PFSK-1 (cell line): ENCODE data around the gene TBC1D9.

Experiments
- FOXP2 ChIP-seq: optimal IDR thresholded peaks from 2 replicates; pipeline ENCODE3; 2011; ENCODE audit warnings: borderline replicate concordance, control low read depth, inconsistent platforms; ENCODE audit not compliant: insufficient read depth; ENCODE audit errors: extremely low read length, extremely low read depth
- POLR2AphosphoS5 ChIP-seq: IDR thresholded peaks from 2 replicates; pipeline ENCODE4 v1.6.1; 2012; ENCODE audit warnings: low read depth, mild to moderate bottlenecking, control low read depth, low read length, moderate library complexity
- SIN3A ChIP-seq: IDR thresholded peaks from 2 replicates; pipeline ENCODE4 v1.6.1; 2012; ENCODE audit warnings: mild to moderate bottlenecking, low read length, moderate library complexity, borderline replicate concordance; ENCODE audit not compliant: insufficient read depth
- TAF1 ChIP-seq: IDR thresholded peaks from 2 replicates; pipeline ENCODE4 v1.6.1; 2012; ENCODE audit warnings: low read length, control low read depth, borderline replicate concordance; ENCODE audit not compliant: insufficient read depth
- TF ChIP-seq, protein P1 (sequence below), 2 experiments: IDR thresholded peaks; 2 replicates each; pipeline versions ENCODE4 v1.6.1 to v1.8.0; 2011 to 2012; ENCODE audit warnings: low read depth in 2 of 2, low read length in 2 of 2, control low read depth in 1 of 2, inconsistent platforms in 1 of 2, mild to moderate bottlenecking in 1 of 2, moderate library complexity in 1 of 2; ENCODE audit not compliant: insufficient read depth in 1 of 2

Gene TBC1D9

GRCh38 chr4:140777386-140777785 is 21.2 kb upstream of the TBC1D9 start:
- TF ChIP-seq, protein P1, sequence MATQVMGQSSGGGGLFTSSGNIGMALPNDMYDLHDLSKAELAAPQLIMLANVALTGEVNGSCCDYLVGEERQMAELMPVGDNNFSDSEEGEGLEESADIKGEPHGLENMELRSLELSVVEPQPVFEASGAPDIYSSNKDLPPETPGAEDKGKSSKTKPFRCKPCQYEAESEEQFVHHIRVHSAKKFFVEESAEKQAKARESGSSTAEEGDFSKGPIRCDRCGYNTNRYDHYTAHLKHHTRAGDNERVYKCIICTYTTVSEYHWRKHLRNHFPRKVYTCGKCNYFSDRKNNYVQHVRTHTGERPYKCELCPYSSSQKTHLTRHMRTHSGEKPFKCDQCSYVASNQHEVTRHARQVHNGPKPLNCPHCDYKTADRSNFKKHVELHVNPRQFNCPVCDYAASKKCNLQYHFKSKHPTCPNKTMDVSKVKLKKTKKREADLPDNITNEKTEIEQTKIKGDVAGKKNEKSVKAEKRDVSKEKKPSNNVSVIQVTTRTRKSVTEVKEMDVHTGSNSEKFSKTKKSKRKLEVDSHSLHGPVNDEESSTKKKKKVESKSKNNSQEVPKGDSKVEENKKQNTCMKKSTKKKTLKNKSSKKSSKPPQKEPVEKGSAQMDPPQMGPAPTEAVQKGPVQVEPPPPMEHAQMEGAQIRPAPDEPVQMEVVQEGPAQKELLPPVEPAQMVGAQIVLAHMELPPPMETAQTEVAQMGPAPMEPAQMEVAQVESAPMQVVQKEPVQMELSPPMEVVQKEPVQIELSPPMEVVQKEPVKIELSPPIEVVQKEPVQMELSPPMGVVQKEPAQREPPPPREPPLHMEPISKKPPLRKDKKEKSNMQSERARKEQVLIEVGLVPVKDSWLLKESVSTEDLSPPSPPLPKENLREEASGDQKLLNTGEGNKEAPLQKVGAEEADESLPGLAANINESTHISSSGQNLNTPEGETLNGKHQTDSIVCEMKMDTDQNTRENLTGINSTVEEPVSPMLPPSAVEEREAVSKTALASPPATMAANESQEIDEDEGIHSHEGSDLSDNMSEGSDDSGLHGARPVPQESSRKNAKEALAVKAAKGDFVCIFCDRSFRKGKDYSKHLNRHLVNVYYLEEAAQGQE (IDR thresholded peaks at IDR 0.05; ENCODE audit: insufficient read depth in 1 of 2, low read depth in 2 of 2, low read length in 2 of 2) = no peak
- no peak for TF ChIP-seq POLR2AphosphoS5
- TF ChIP-seq SIN3A = no peak
- TF ChIP-seq TAF1 = no peak
- no peak for TF ChIP-seq FOXP2

- TF ChIP-seq POLR2AphosphoS5 = no peak
- TF ChIP-seq, protein P1 (IDR thresholded peaks at IDR 0.05; ENCODE audit: insufficient read depth in 1 of 2, low read depth in 2 of 2, low read length in 2 of 2) = no peak
- no peak for TF ChIP-seq TAF1
Observed at GRCh38 chr4:140776556-140776955, 20.4 kb upstream of the TBC1D9 start.

DNA sequence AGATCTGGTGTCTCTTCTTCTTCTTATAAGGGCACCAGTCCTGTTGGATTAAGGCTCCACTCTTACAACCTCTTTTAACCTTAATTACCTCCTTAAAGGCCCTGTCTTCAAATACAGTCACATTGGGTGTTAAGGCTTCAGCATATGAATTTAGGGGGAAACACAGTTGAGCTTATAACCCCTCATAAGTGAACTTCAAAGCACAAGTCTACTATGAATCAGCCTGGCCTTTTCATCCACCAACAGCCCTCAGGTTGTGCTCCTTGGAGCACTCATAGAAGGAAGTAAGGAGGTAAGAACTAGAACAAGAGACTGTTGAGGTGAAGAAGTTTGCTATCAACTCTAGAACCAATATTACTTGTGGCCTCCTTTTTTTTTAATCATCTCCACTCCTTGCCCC is 18.8 kb upstream of the TBC1D9 start:
- no peak for TF ChIP-seq FOXP2
- no peak for TF ChIP-seq POLR2AphosphoS5
- TF ChIP-seq, protein P1 (IDR thresholded peaks at IDR 0.05; ENCODE audit: insufficient read depth in 1 of 2, low read depth in 2 of 2, low read length in 2 of 2) = no peak
- TF ChIP-seq TAF1 = no peak
- no peak for TF ChIP-seq SIN3A

GRCh38 chr4:140774510-140774909 is 18.3 kb upstream of the TBC1D9 start:
- TF ChIP-seq, protein P1 (IDR thresholded peaks at IDR 0.05; ENCODE audit: insufficient read depth in 1 of 2, low read depth in 2 of 2, low read length in 2 of 2) = no peak
- TF ChIP-seq FOXP2 (no peak), POLR2AphosphoS5 (no peak), TAF1 (no peak), SIN3A (no peak)

DNA sequence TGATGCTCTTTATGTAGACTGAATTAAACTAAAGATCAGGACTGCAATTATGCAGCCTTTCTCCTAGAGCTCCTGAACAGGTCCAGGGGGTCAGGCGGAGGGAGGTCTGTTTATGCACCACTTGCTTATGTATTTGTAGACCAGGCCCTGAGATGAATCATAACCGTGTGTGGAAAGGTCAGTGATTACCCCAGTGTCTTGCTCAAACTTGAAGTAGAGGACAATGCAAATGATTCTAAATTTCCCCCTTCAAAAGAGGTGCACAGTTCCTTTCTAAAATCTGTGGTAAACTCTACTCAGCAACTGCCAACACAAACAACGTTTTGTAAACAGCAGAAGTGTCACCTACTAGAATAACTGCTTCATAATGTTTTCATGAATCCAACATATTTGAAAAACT is 13.0 kb upstream of the TBC1D9 start:
- TF ChIP-seq FOXP2 (no peak), TAF1 (no peak), SIN3A (no peak), POLR2AphosphoS5 (no peak)
- TF ChIP-seq, protein P1 (IDR thresholded peaks at IDR 0.05; ENCODE audit: insufficient read depth in 1 of 2, low read depth in 2 of 2, low read length in 2 of 2) = no peak
